NB4 (cell line): Measurements from ENCODE around the gene NR3C1.

Source experiments
- CTCF ChIP-seq: IDR thresholded peaks from one replicate; pipeline ENCODE4 v1.5.1; 2012; ENCODE audit warnings: low read depth, low read length
- MAX ChIP-seq: IDR thresholded peaks from 2 replicates; pipeline ENCODE4 v1.6.1; 2011; ENCODE audit warnings: low read depth, low read length
- MYC ChIP-seq: IDR thresholded peaks from 2 replicates; pipeline ENCODE4 v1.6.1; 2011; ENCODE audit warnings: low read depth, low read length
- POLR2A ChIP-seq: IDR thresholded peaks from 2 replicates; pipeline ENCODE4 v1.6.1; 2011; ENCODE audit warnings: mild to moderate bottlenecking; ENCODE audit not compliant: insufficient read length; ENCODE audit errors: extremely low read depth

GRCh38 chr5:143331956-143332355 is 71.5 kb downstream of the NR3C1 start:
- no peak for TF ChIP-seq CTCF
- no peak for TF ChIP-seq MAX
- no peak for TF ChIP-seq POLR2A
- no peak for TF ChIP-seq MYC
